HG03045 (cell line): Measurements from ENCODE around the gene RHOV.
"Not testable (repeated sequence)": the region's sequence is repeated elsewhere in the genome, so short reads cannot be mapped to it uniquely, and the experiment has no call there.

Experiments used
- ATAC-seq: cut with Tn5 transposase; IDR thresholded peaks from one replicate; pipeline ENCODE4 v1.9.1; 2021; ENCODE audit warnings: mild to moderate bottlenecking, moderate library complexity; ENCODE audit not compliant: unreplicated experiment

Gene RHOV

DNA sequence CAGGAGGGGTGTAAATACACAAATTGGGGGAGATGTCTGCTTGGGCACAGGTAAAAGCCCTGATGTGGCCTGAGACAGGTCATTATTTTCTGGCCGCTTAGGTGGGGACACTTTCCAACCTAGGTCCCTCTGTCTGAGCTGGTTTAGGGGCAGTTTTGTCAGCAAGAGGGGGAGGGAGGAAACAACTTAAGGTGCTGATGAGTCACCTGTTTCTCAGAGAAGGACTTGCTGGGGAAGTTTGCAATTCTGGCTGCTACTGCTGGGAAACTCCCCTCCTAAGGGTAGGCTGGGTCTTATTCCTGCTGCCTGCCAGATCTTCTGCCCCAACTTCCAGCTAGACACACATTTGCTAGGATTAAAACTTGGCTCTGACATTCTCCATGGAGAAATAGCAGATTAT is 4.8 kb upstream of the RHOV start:
- ATAC-seq: peak; percentile 56

- ATAC-seq: no peak
Measured at GRCh38 chr15:40877694-40878093, 3.7 kb upstream of the RHOV start.

- no peak for ATAC-seq
Measured at GRCh38 chr15:40875991-40876730, 2.1 kb upstream of the RHOV start.

DNA sequence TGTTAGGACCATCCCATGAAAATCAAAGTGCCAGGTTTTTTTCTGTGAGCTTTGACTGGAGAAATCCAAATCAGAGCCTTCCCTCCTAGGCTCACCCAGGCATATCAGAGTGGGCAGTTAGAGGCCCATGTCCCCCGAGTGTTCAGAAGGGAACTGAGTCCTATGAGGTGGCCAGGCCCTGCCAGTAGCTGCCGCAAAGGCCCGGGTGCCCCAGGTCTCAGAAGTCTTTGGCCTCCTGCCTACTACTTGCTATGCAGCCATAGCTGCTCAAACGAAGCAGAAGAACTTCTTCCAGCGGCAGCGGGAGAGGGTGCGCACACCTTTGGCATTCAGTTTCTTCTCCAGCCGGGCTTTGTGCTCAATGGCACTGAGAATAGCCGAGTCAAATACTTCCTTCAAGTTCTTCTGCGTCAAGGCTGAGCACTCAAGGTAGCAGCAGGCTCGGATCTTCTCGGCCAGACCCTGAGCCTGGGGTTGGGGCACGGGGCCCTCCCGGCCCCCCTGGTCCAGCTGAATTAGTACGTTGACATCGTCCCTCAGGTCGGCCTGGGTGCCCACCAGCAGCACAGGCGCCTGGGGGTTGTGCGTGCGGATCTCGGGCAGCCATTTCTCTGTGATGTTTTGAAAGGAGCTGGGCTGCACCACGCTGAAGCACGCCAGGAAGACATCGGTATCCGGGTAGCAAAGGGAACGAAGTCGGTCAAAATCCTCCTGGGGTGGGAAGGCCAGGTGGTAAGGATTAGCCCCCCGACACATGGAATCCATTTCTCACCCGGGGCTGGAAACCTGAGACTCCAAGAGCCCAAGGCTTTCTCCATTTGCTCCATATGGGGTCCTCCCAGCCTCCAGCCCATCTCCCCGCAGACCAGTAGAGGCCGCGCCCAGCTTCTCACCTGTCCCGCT is 992 bp downstream of the RHOV start:
- no peak for ATAC-seq

DNA sequence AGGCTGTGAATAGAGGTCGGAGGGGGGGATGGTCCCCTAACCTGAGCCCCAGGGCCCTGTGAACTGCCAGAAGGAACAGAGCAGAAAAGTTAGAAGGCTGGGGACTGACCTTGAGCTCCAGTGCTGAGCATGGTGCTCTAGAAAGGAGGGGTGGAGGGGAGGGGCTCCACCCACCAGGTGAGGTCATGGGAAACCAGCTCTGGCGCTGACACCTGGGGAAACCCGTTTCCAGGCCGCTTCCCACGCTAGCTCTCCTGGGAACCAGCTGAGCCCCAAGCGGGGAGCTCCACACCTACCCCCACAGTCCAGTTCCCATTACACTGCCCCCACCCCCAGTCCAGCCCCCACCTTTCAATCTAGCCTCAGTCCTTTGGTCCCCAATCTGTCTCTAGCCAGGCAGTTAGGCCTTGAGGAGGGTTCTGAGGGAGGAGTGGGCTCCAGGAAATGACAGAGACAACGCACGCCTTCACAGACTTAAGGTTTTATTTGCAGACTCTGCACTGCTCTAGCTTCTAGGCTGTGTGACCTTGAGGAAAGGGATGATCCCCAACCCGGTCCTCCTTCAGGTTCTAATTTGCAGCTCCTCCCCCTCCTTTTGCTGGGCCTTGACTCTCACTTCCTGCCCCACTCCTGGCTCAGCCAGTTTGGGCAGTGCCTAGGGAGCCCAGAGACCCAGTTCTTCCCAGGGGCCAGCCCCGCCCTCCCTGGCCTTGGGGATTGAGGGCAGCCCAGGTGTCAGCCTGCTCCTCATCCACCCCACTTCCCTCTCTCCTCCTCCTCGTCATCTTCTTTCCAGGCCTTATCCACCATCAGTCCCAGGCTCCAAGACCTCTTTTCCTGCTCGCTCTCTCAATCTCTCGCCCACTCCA is 2.1 kb downstream of the RHOV start:
- no peak for ATAC-seq

GRCh38 chr15:40870716-40871115 is 3.3 kb downstream of the RHOV start:
- no peak for ATAC-seq

GRCh38 chr15:40869686-40870085 is 4.3 kb downstream of the RHOV start:
- ATAC-seq: no peak

GRCh38 chr15:40867199-40867598 is 6.8 kb downstream of the RHOV start:
- ATAC-seq: no peak

DNA sequence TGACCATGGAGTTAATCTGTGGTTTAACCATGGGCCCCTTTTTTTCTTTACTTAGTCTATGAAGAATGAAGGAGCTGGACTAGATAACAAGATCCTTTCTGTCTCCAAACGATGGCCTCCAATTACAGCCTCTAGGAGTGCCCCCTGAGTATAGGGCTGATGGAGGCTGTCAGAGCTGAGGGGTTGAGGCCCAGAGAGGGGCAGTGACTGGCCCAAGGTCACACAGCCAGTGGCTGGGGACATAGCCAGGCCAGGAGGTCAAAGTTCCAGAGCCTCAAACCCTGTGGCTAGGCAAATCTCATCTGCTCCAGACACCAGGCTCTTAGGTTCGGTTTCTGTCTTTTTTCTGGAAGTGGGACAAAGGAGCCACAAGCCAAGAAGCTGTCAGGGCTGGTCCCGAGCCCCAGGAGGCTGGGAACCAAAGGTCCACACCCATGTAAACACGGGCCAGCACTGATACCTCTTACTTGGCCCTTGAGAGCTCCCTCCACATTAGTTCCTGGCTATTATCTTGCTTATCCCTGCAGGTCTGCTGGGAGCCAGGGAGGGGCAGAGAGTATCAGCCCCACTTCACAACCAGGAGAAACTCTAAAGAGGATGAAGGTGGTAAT is 10.3 kb downstream of the RHOV start:
- ATAC-seq: no peak

DNA sequence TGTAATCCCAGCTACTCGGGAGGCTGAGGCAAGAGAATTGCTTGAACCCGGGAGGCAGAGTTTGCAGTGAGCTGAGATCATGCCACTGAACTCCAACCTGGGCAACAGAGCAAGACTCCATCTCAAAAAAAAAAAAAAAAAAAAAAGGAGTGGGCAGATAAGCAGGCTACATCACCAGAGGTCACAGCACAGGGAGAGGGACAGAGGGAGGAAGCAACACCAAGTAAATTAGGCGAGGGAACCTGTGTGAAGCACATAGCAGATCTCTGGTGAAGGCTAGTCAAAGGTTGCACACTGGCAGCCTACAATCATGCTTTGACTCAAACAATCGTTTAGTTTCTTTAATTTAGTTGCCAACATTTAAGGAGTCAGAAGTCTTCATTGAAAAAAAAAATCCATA is 12.9 kb downstream of the RHOV start:
- ATAC-seq: not testable (repeated sequence)

DNA sequence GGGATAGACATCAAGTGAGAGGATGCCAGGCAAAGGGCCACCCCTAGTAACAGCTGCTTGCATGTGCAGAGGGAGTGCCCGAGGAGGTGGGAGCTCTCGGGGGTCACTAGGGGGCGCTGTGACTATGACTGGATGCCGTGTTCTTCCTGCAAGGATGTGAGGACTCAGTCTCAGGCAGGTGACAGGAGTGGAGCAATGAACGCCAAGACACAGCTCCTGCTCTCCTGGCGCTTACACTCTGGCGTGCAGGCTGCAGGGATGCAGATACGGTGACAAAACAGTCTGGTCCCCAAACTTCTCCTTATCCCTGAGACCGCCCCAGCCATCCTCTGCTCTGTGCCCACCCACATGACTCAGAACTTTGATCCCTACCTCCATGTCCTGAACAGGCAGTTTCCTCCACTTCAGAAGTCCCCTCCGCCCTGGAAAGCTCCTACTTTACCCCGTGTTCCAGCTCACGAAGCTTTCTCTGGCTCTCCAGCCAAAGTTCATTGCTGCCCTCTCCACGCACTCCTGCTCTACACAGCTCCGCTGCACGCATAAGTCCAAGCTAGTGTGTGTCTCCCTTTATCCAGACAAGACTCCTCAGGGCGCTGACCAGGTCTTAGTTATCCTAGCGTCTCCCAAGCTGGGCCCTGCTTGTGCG is 14.7 kb downstream of the RHOV start:
- ATAC-seq: peak; percentile 66

DNA sequence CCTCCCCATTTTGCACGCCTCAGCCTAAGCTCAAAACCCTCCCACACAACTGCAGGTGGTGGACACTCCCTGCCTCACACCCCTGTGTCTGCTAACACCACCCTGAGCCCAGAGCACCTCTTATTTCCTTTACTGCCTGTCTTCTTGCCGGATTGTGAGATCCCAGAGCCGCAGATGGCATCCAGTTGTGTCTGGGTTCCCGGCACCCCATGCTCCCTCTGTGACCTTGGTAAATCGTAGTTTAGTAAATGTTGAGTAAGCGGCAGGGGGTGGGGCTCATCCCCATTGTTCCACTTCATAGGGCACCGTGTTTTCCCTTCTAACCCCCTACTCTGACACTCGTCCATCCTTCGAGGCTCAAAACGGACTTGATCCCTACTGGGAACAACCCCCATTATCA is 15.3 kb downstream of the RHOV start:
- ATAC-seq: no peak

GRCh38 chr15:40857601-40858341 is 16.3 kb downstream of the RHOV start:
- peak; percentile 49 for ATAC-seq

GRCh38 chr15:40856746-40857145 is 17.3 kb downstream of the RHOV start:
- no peak for ATAC-seq

DNA sequence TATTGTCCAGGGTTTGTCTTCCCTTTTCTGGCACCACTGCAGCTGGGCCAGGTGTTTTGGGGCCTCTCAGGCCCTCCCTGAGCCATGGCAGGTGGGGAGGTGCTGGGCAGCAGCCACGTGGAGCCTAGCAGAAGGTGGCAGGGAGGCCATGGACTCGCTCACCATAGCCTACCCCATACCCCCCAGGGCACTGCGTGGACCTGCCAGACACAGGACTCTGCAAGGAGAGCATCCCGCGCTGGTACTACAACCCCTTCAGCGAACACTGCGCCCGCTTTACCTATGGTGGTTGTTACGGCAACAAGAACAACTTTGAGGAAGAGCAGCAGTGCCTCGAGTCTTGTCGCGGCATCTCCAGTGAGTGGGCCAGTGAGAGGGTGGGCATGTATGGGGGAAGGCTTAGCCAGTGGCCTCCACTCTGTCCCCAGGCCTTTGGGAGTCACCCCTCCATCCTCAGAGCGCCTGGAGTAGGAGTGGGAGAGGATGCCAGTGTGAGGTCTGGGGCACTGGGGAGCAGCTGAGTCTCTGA is 18.3 kb downstream of the RHOV start:
- ATAC-seq: no peak

DNA sequence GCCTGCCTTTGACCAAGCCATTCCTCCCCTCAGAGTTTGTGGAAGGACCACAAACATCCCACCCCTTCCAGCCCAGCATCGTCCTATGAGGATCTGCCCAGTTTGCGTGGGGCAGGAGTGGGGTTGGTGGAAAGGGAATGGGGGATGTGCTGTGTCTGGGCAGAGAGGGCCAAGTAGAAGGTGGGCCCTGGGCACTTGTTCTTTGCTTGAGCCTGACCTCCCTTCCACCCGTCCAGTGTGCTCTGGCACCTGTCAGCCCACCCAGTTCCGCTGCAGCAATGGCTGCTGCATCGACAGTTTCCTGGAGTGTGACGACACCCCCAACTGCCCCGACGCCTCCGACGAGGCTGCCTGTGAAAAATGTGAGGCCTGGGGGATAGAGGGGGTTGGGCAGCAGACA is 19.9 kb downstream of the RHOV start:
- no peak for ATAC-seq

- ATAC-seq: no peak
Measured at GRCh38 chr15:40853241-40853890, 20.7 kb downstream of the RHOV start.

- ATAC-seq: no peak
Measured at GRCh38 chr15:40852529-40852928, 21.5 kb downstream of the RHOV start.

GRCh38 chr15:40850576-40851112 is 23.4 kb downstream of the RHOV start:
- ATAC-seq: no peak
